HG03175 (cell line): ENCODE results near the gene ZNF471.

Experiments
- ATAC-seq: cut with Tn5 transposase; IDR thresholded peaks from one replicate; pipeline ENCODE4 v1.9.1; 2021; ENCODE audit warnings: mild to moderate bottlenecking, moderate library complexity; ENCODE audit not compliant: unreplicated experiment

Gene ZNF471

GRCh38 chr19:56507446-56508289, at the start of gene ZNF471:
ZNF471 (plus strand) TSS chr19:56507855; CDS start chr19:56511572, 3,717 bp downstream.
- no peak for ATAC-seq

GRCh38 chr19:56474308-56474707, 33.3 kb upstream of the ZNF471 start:
- no peak for ATAC-seq

- no peak for ATAC-seq
Observed at GRCh38 chr19:56476093-56476492, 31.6 kb upstream of the ZNF471 start.

GRCh38 chr19:56476651-56477428, 30.8 kb upstream of the ZNF471 start, which contains the start of gene ZNF667:
ZNF667 (minus strand) TSS chr19:56477345; CDS start chr19:56462370, 14,975 bp downstream.
- no peak for ATAC-seq

GRCh38 chr19:56477429-56478338, 30.0 kb upstream of the ZNF471 start:
- ATAC-seq: no peak

GRCh38 chr19:56491399-56491798, 16.3 kb upstream of the ZNF471 start:
- ATAC-seq: no peak

- no peak for ATAC-seq
Observed at GRCh38 chr19:56504581-56504980, 3.1 kb upstream of the ZNF471 start.

GRCh38 chr19:56508290-56508778, 679 bp downstream of the ZNF471 start:
- no peak for ATAC-seq

GRCh38 chr19:56525214-56525860, 17.7 kb downstream of the ZNF471 start:
- no peak for ATAC-seq

- no peak for ATAC-seq
Observed at GRCh38 chr19:56537442-56537841, 29.8 kb downstream of the ZNF471 start.

GRCh38 chr19:56538254-56538760, 30.7 kb downstream of the ZNF471 start:
- peak; percentile 68 for ATAC-seq

- no peak for ATAC-seq
Observed at GRCh38 chr19:56538761-56539263, 31.2 kb downstream of the ZNF471 start, which contains the start of gene ZFP28. ZFP28 (plus strand) TSS chr19:56538948; CDS start chr19:56539019, 71 bp downstream.

- ATAC-seq: no peak
Observed at GRCh38 chr19:56543776-56544175, 36.1 kb downstream of the ZNF471 start.

- no peak for ATAC-seq
Observed at GRCh38 chr19:56547535-56547934, 39.9 kb downstream of the ZNF471 start.

- no peak for ATAC-seq
Observed at GRCh38 chr19:56554272-56554869, 46.7 kb downstream of the ZNF471 start.

GRCh38 chr19:56562766-56563165, 55.1 kb downstream of the ZNF471 start:
- ATAC-seq: no peak

- peak; percentile 29 for ATAC-seq
Observed at GRCh38 chr19:56566904-56567273, 59.2 kb downstream of the ZNF471 start.

- peak; percentile 97 for ATAC-seq
Observed at GRCh38 chr19:56567274-56568120, 59.8 kb downstream of the ZNF471 start, which contains the start of gene ZNF470. ZNF470 (plus strand) TSS chr19:56567468; CDS start chr19:56570312, 2,844 bp downstream.
